Osteoblast (primary cell): ENCODE results near the gene RPL36. TPM values are rescaled to one million over a fixed set of nuclear protein-coding genes. Genes with fewer than 3 reads are reported as not detected.

Experiments
- DNase-seq: peaks from one replicate; pipeline ENCODE4 v3.0.0; 2011; ENCODE audit warnings: low spot score, mixed read lengths; ENCODE audit not compliant: insufficient read length; ENCODE audit errors: missing footprints
- H2AFZ ChIP-seq: 2 replicates; pipeline ENCODE4 v1.6.0; 2011; ENCODE audit warnings: mild to moderate bottlenecking, low read length
- H3K27ac ChIP-seq: 2 replicates; pipeline ENCODE4 v1.5.1; 2011; ENCODE audit warnings: mild to moderate bottlenecking, low read depth, low read length, moderate library complexity
- H3K27me3 ChIP-seq: 2 replicates; pipeline ENCODE4 v1.6.0; 2012; ENCODE audit warnings: mild to moderate bottlenecking, control low read depth, inconsistent platforms, low read length, moderate library complexity; ENCODE audit not compliant: insufficient read depth
- H3K36me3 ChIP-seq: 2 replicates; pipeline ENCODE4 v1.5.1; 2011; ENCODE audit warnings: mild to moderate bottlenecking, low read length, control low read depth, moderate library complexity; ENCODE audit not compliant: insufficient read depth
- H3K4me1 ChIP-seq: 2 replicates; pipeline ENCODE4 v1.5.1; 2011; ENCODE audit warnings: mild to moderate bottlenecking, low read length, control low read depth, moderate library complexity; ENCODE audit not compliant: insufficient read depth
- H3K4me2 ChIP-seq: 2 replicates; pipeline ENCODE4 v1.6.0; 2011; ENCODE audit warnings: mild to moderate bottlenecking, low read length; ENCODE audit not compliant: insufficient read depth
- H3K4me3 ChIP-seq: fragments of 200-600 bp; sonication (generic); 3 replicates; pipeline ENCODE4 v1.5.1; 2012; ENCODE audit warnings: mild to moderate bottlenecking, low read length, inconsistent platforms; ENCODE audit not compliant: insufficient read depth
- H3K79me2 ChIP-seq: 2 replicates; pipeline ENCODE4 v1.6.0; 2012; ENCODE audit warnings: mild to moderate bottlenecking, low read length, control low read depth, inconsistent platforms; ENCODE audit not compliant: insufficient read depth
- H3K9me3 ChIP-seq: 2 replicates; pipeline ENCODE4 v1.5.1; 2011; ENCODE audit warnings: low read depth, low read length, control low read depth
- H4K20me1 ChIP-seq: 2 replicates; pipeline ENCODE4 v1.6.0; 2012; ENCODE audit warnings: mild to moderate bottlenecking, low read length, control low read depth; ENCODE audit not compliant: insufficient read depth
- CTCF ChIP-seq: IDR thresholded peaks from 2 replicates; pipeline ENCODE4 v1.5.1; 2011; ENCODE audit warnings: mild to moderate bottlenecking, low read depth, low read length, moderate library complexity; ENCODE audit errors: extremely low read depth
- total RNA-seq: library from RNA; depleted of rRNA; stranded (reverse); fragments of >200 nt; gene quantifications from 2 replicates; pipeline ENCODE4 v1.2.3, GENCODE V29; 2012

The RPL36 gene
- total RNA-seq, 1 donor: 228 TPM

DNA sequence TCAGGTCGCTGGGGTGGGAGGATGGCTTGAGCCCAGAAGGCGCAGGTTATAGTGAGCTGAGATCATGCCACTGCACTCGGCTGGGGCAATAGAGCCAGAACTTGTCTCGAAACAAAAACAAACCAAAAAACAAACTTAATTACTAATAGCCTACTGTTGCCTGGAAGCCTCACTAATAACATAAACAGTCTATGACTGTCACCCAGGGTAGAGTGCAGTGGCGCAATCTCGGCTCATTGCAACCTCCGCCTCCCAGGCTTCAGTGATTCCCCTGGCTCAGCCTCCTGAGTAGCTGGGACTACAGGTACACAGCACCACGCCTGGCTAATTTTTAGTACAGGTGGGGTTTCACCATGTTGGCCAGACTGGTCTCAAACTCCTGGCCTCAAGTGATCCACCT, 48.3 kb downstream of the RPL36 start:
- Histone ChIP-seq H3K27me3 (no peaks in the 10 kb centered on the region), H4K20me1 (no peaks in the 10 kb centered on the region), H3K4me1 (no peaks in the 10 kb centered on the region), H3K4me2 (no peak overlapping the region), H3K4me3 (no peak overlapping the region), H3K27ac (no peak overlapping the region), H3K36me3 (no peaks in the 10 kb centered on the region), H3K9me3 (no peaks in the 10 kb centered on the region), H3K79me2 (no peaks in the 10 kb centered on the region), H2AFZ (no peak overlapping the region)
- DNase-seq: no peak
- no peak for TF ChIP-seq CTCF

Other genes with a start within 250 kb of the RPL36 start
- not detected in 2 replicates for gene ZNRF4, start 234.9 kb upstream of the RPL36 start, total RNA-seq
- gene TINCR, start 122.3 kb upstream of the RPL36 start, total RNA-seq: under 0.01 and 0.36 TPM in 2 replicates
- gene SAFB2, start 67.5 kb upstream of the RPL36 start, total RNA-seq: 38.0 and 43.0 TPM in 2 replicates
- gene SAFB, start 67.2 kb upstream of the RPL36 start, total RNA-seq: 33.7 and 42.4 TPM in 2 replicates
- 21.0 and 25.9 TPM in 2 replicates for gene MICOS13, start 9.8 kb upstream of the RPL36 start, total RNA-seq
- gene HSD11B1L, start 9.3 kb upstream of the RPL36 start, total RNA-seq: 12.1 and 14.8 TPM in 2 replicates
- gene LONP1, start 29.9 kb downstream of the RPL36 start, total RNA-seq: 130 and 163 TPM in 2 replicates
- gene CATSPERD, start 30.3 kb downstream of the RPL36 start, total RNA-seq: under 0.01 TPM in 2 replicates
- 0.29 and 0.36 TPM in 2 replicates for gene PRR22, start 94.5 kb downstream of the RPL36 start, total RNA-seq
- gene DUS3L, start 100.9 kb downstream of the RPL36 start, total RNA-seq: 21.2 and 30.0 TPM in 2 replicates
- gene NRTN, start 114.8 kb downstream of the RPL36 start, total RNA-seq: not detected in 2 replicates
- gene FUT6, start 149.4 kb downstream of the RPL36 start, total RNA-seq: not detected in 2 replicates
- not detected in 2 replicates for gene FUT3, start 161.2 kb downstream of the RPL36 start, total RNA-seq
- gene FUT5, start 180.2 kb downstream of the RPL36 start, total RNA-seq: not detected in 2 replicates
- gene NDUFA11, start 213.5 kb downstream of the RPL36 start, total RNA-seq: 235 and 265 TPM in 2 replicates
- gene VMAC, start 214.6 kb downstream of the RPL36 start, total RNA-seq: 12.3 and 12.7 TPM in 2 replicates
- gene CAPS, start 224.0 kb downstream of the RPL36 start, total RNA-seq: 10.6 and 18.1 TPM in 2 replicates